Activated CD4-positive, alpha-beta T cell treated with anti-CD3 and anti-CD28 coated beads, Interleukin-2, amount 10 ng/mL, durations not matched to agents 24 days and 14 days (primary cell): ENCODE data around the gene PPARG. TPM values are rescaled to one million over a fixed set of nuclear protein-coding genes. Genes with fewer than 3 reads are reported as not detected.

Experiments
- DNase-seq: peaks from one replicate; pipeline ENCODE4 v3.0.0; 2022
- H3K27ac Mint-ChIP-seq: one replicate; pipeline ENCODE4 v1.8.0; 2022; ENCODE audit warnings: mild to moderate bottlenecking, mixed read lengths
- H3K27me3 Mint-ChIP-seq: one replicate; pipeline ENCODE4 v1.8.0; 2022; ENCODE audit warnings: mixed read lengths
- H3K36me3 Mint-ChIP-seq: one replicate; pipeline ENCODE4 v1.8.0; 2022; ENCODE audit warnings: low read depth, mild to moderate bottlenecking, mixed read lengths
- H3K4me1 Mint-ChIP-seq: one replicate; pipeline ENCODE4 v1.8.0; 2021; ENCODE audit warnings: mixed read lengths
- H3K4me3 Mint-ChIP-seq: one replicate; pipeline ENCODE4 v1.8.0; 2022; ENCODE audit warnings: mild to moderate bottlenecking, moderate library complexity, mixed read lengths
- H3K9me3 Mint-ChIP-seq: one replicate; pipeline ENCODE4 v1.8.0; 2021; ENCODE audit warnings: mixed read lengths
- intact Hi-C: fragments of 100-400 bp; cut with micrococcal nuclease; formaldehyde crosslinking; loops from one replicate; pipeline ENCODE4 v1.15.1; 2023
- total RNA-seq: library from RNA; stranded (reverse); gene quantifications from 2 replicates; pipeline ENCODE4 v1.2.3, GENCODE V29; 2022

Gene PPARG
- total RNA-seq, 1 donor from 2014 or later = 4.6 TPM

GRCh38 chr3:12308517-12308916 is 19.6 kb downstream of the PPARG start:
- DNase-seq = no peak
- H3K27ac Mint-ChIP-seq = peak overlapping the region; percentile 6
- intact Hi-C loops = loop anchor here (2.0 kb wide), 1 partner anchor 112 kb away; no protein-coding TSS in a partner anchor
- H3K4me1 Mint-ChIP-seq = peaks cover 17% of the 10 kb centered on the region
- H3K27me3 Mint-ChIP-seq = peaks cover 26% of the 10 kb centered on the region
- no peaks in the 10 kb centered on the region for H3K9me3 Mint-ChIP-seq
- H3K36me3 Mint-ChIP-seq = no peaks in the 10 kb centered on the region
- H3K4me3 Mint-ChIP-seq = no peak overlapping the region

GRCh38 chr3:12309716-12310115 is 20.8 kb downstream of the PPARG start:
- no peak overlapping the region for H3K4me3 Mint-ChIP-seq
- H3K4me1 Mint-ChIP-seq = peaks cover 17% of the 10 kb centered on the region
- H3K27ac Mint-ChIP-seq = no peak overlapping the region
- DNase-seq = no peak
- H3K27me3 Mint-ChIP-seq = peaks cover 26% of the 10 kb centered on the region
- H3K9me3 Mint-ChIP-seq = no peaks in the 10 kb centered on the region
- H3K36me3 Mint-ChIP-seq = no peaks in the 10 kb centered on the region
- intact Hi-C loops = loop anchor here (2.0 to 5.0 kb wide), 3 partner anchors 88 to 122 kb away; no protein-coding TSS in a partner anchor

GRCh38 chr3:12312010-12312409 is 23.1 kb downstream of the PPARG start:
- Mint-ChIP-seq H3K36me3 (no peaks in the 10 kb centered on the region), H3K9me3 (no peaks in the 10 kb centered on the region), H3K27ac (peak overlapping the region; percentile 30), H3K4me1 (peaks cover 17% of the 10 kb centered on the region), H3K4me3 (no peak overlapping the region), H3K27me3 (peaks cover 31% of the 10 kb centered on the region)
- no peak for DNase-seq
- intact Hi-C loops = loop anchor here (5.0 kb wide), 2 partner anchors 85 to 125 kb away; no protein-coding TSS in a partner anchor

DNA sequence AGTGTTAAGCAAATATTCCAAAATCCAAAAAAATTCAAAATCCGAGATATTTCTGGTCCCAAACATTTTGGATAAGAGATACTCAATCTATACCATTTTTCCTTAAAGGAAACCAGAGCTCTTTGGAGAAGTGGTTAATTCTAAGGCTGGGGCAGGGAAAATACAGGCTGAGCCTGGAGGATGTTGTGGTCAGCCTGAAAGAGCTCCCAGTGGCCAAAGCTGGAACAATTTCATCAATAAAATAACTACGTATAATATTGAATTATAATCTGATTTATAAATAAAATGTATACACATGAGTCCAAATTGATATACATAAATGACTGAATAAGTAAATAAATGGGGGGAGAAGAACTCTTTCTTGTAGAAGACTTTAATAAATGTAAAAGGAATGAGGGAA is 24.6 kb downstream of the PPARG start:
- Mint-ChIP-seq H3K27me3 (peaks cover 26% of the 10 kb centered on the region), H3K4me1 (peaks cover 10% of the 10 kb centered on the region), H3K36me3 (no peaks in the 10 kb centered on the region), H3K27ac (no peak overlapping the region), H3K4me3 (no peak overlapping the region), H3K9me3 (no peaks in the 10 kb centered on the region)
- DNase-seq = no peak
- intact Hi-C loops = loop anchor here (5.0 kb wide), 2 partner anchors 84 to 126 kb away; no protein-coding TSS in a partner anchor

GRCh38 chr3:12316253-12316652 is 27.4 kb downstream of the PPARG start:
- DNase-seq = no peak
- intact Hi-C loops = no loop called here
- peaks cover 23% of the 10 kb centered on the region for H3K27me3 Mint-ChIP-seq
- peaks cover 4% of the 10 kb centered on the region for H3K4me1 Mint-ChIP-seq
- H3K4me3 Mint-ChIP-seq = no peak overlapping the region
- no peaks in the 10 kb centered on the region for H3K36me3 Mint-ChIP-seq
- H3K9me3 Mint-ChIP-seq = no peaks in the 10 kb centered on the region
- H3K27ac Mint-ChIP-seq = no peak overlapping the region

DNA sequence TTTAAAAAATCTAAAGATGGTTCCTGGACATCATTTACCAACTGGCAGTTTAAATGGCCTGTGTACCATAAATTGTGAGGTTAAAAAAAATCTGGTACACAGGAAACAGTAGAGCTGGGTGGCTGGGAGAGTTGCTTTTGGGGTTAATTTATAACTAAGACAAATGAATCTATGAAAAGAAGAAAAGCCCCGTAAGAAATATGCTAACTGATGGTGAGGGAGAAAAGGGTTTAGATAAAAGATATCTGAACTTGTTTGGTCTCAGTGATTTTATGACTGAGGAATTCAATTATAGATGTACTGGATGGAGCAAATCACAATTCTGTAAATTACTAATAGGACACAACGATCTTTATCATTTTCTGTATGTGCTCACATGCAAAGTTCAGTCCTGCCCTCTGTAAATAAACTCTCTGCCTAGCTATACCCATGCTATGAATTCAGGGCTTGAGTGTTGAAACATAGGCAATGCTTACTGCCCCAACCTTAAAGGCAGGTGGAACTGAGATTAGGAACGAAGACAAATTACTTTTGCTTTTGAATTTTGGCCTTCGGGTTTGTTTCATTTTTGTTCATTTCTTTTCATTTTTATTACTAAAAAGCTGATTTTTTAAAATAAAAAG is 28.0 kb downstream of the PPARG start:
- no peak for DNase-seq
- Mint-ChIP-seq H3K4me3 (no peak overlapping the region), H3K27me3 (peaks cover 23% of the 10 kb centered on the region), H3K4me1 (peaks cover 1% of the 10 kb centered on the region), H3K36me3 (no peaks in the 10 kb centered on the region), H3K9me3 (no peaks in the 10 kb centered on the region), H3K27ac (no peak overlapping the region)
- intact Hi-C loops = no loop called here

DNA sequence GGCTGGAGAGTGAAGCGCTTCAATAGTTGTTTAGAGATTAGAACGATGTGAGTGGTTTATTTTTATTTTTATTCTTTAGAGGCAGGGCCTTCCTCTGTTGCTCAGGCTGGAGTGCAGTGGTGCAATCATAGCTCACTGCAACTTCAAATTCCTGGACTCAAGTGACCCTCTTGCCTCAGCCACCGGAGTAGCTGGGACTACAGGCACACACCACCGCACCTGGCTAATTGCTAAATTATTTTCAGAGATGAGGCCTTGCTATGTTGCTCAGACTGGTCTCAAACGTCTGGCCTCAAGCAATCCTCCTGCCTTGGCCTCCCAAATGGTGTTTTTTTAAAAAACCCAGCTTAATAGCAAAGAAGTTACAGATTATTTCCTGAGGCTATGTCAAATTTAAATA is 29.0 kb downstream of the PPARG start:
- Mint-ChIP-seq H3K4me1 (no peaks in the 10 kb centered on the region), H3K27me3 (peaks cover 27% of the 10 kb centered on the region), H3K27ac (no peak overlapping the region), H3K9me3 (no peaks in the 10 kb centered on the region), H3K4me3 (no peak overlapping the region), H3K36me3 (no peaks in the 10 kb centered on the region)
- intact Hi-C loops = no loop called here
- no peak for DNase-seq

DNA sequence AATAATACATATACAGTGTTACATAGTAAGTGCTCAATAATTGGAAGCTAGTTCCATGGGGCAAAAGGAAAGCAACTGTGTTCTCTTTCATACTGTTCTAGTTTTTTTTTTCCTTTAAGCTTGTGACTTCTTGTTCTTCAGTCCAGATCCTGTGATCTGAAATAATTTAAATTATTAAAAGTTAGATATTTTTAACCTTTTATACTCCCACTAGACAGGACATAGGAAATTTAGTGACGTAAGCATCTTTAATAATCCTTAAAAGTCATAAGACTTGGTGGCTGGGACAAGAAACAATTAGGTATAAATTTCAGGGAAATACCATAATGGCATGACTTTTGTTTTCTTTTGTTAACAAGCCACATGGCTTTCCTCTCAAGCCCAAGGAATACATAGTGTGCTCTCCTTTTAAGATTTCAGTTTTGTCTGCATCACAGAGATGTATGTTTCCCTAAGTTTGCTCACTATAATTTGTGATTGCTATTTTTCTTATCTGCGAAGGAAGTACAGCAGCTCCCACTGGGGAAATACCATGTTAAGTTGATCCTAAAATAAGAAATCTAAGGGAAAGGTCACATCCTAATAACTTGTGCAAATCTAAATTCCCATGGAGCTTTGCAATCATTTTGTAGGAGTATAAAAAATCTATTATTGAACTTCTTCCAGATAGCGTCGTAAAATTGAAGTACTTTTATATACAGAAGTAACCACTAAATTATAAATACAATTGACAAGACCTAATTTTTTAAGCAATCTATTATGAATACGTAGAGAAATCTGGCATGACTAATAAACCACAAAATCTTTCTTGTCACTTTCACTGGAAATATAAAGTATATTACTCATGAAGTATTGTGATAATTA is 30.1 kb downstream of the PPARG start:
- H3K9me3 Mint-ChIP-seq = no peaks in the 10 kb centered on the region
- no peak overlapping the region for H3K27ac Mint-ChIP-seq
- H3K4me3 Mint-ChIP-seq = no peak overlapping the region
- H3K27me3 Mint-ChIP-seq = peaks cover 33% of the 10 kb centered on the region
- H3K36me3 Mint-ChIP-seq = no peaks in the 10 kb centered on the region
- intact Hi-C loops = no loop called here
- no peak for DNase-seq
- H3K4me1 Mint-ChIP-seq = no peaks in the 10 kb centered on the region

DNA sequence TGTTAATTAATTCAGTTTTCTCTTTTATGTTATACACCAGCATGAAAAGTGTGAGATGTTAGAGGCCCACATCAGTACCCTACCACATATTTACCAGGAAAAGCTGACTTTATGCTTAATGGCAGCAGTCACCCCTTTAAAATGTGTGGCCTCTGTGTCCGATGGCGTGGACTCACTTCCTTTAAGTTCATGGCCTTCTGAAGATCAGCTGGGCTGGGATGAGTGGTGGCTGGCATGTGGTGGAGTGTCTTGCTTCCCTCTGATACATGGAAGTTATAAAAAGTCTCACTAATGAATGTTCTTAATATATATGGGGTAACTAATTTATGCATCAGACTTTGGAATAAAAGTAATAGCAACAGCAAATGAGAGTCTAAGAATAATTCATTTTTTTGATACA is 32.1 kb downstream of the PPARG start:
- no peaks in the 10 kb centered on the region for H3K9me3 Mint-ChIP-seq
- intact Hi-C loops = no loop called here
- peaks cover 23% of the 10 kb centered on the region for H3K27me3 Mint-ChIP-seq
- no peaks in the 10 kb centered on the region for H3K36me3 Mint-ChIP-seq
- H3K4me1 Mint-ChIP-seq = peaks cover under 1% of the 10 kb centered on the region
- no peak overlapping the region for H3K4me3 Mint-ChIP-seq
- H3K27ac Mint-ChIP-seq = no peak overlapping the region
- no peak for DNase-seq

DNA sequence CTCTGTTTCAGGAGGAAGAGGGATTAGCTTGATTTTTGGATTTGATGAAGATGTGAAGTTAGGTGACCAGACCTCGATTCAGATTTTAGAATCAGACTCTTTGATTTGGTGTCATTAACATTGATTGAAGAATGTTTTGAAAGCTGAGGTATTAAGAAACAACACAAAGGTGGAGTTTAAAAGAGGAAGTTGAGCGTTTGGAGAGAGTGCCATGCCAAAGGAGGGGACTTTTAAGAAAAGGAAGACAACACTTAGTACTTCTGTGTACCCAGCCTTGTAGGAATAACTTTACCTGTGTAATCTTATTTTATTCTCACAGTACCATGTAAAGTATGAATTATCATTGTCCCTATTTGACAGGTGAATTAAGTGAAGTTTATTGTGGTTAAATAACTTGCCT is 34.4 kb downstream of the PPARG start:
- H3K36me3 Mint-ChIP-seq = no peaks in the 10 kb centered on the region
- no peak overlapping the region for H3K4me3 Mint-ChIP-seq
- peaks cover 2% of the 10 kb centered on the region for H3K4me1 Mint-ChIP-seq
- intact Hi-C loops = no loop called here
- H3K9me3 Mint-ChIP-seq = no peaks in the 10 kb centered on the region
- H3K27me3 Mint-ChIP-seq = peaks cover 18% of the 10 kb centered on the region
- no peak overlapping the region for H3K27ac Mint-ChIP-seq
- DNase-seq = no peak

- intact Hi-C loops = no loop called here
- Mint-ChIP-seq H3K27me3 (peaks cover 21% of the 10 kb centered on the region), H3K27ac (no peak overlapping the region), H3K4me1 (peaks cover 2% of the 10 kb centered on the region), H3K9me3 (peaks cover 4% of the 10 kb centered on the region), H3K4me3 (no peak overlapping the region), H3K36me3 (no peaks in the 10 kb centered on the region)
- DNase-seq = no peak
Observed at GRCh38 chr3:12325586-12326515, 37.0 kb downstream of the PPARG start.

GRCh38 chr3:12327021-12327420 is 38.2 kb downstream of the PPARG start:
- intact Hi-C loops = no loop called here
- no peak for DNase-seq
- no peak overlapping the region for H3K27ac Mint-ChIP-seq
- peaks cover 19% of the 10 kb centered on the region for H3K27me3 Mint-ChIP-seq
- H3K4me3 Mint-ChIP-seq = no peak overlapping the region
- H3K36me3 Mint-ChIP-seq = no peaks in the 10 kb centered on the region
- peaks cover 2% of the 10 kb centered on the region for H3K4me1 Mint-ChIP-seq
- H3K9me3 Mint-ChIP-seq = peaks cover 4% of the 10 kb centered on the region

- Mint-ChIP-seq H3K4me1 (peaks cover 2% of the 10 kb centered on the region), H3K36me3 (no peaks in the 10 kb centered on the region), H3K9me3 (peaks cover 4% of the 10 kb centered on the region), H3K27ac (no peak overlapping the region), H3K27me3 (peaks cover 11% of the 10 kb centered on the region), H3K4me3 (no peak overlapping the region)
- intact Hi-C loops = no loop called here
- no peak for DNase-seq
Observed at GRCh38 chr3:12328132-12328836, 39.4 kb downstream of the PPARG start.
